ENCODE results near the gene CNTNAP4. TPM values are rescaled to one million over a fixed set of nuclear protein-coding genes. Genes with fewer than 3 reads are reported as not detected.

The CNTNAP4 gene
- total RNA-seq, 1 experiment from 2014 or later = not detected

- no peak overlapping the region for H3K27ac Mint-ChIP-seq
- Histone ChIP-seq H3T11ph (ENCODE audit: low read length) (no peak overlapping the region), H2AFZ (ENCODE audit: low read length) (no peak overlapping the region), H3K27ac (ENCODE audit: insufficient read length, low read depth, low read length) (no peak overlapping the region), H3K79me1 (ENCODE audit: insufficient read depth, low read depth, low read length, poor library complexity, severe bottlenecking) (no peaks in the 10 kb centered on the region), H2BK120ac (ENCODE audit: low read depth, low read length, poor library complexity, severe bottlenecking) (no peak overlapping the region), H2BK20ac (ENCODE audit: low read depth, low read length, poor library complexity, severe bottlenecking) (no peak overlapping the region), H3K4ac (ENCODE audit: low read depth, low read length) (no peak overlapping the region), H3K18ac (ENCODE audit: insufficient read length, low read depth, low read length) (no peak overlapping the region), H3K27me3 (ENCODE audit: insufficient read depth, low read length) (no peaks in the 10 kb centered on the region), H3K9me3 (ENCODE audit: control insufficient read depth, low read depth, low read length) (no peaks in the 10 kb centered on the region), H3K4me2 (ENCODE audit: insufficient read depth, insufficient read length, low read length) (no peak overlapping the region), H4K91ac (ENCODE audit: insufficient read length, low read depth, low read length) (no peak overlapping the region), H2BK15ac (ENCODE audit: low read depth, low read length) (no peak overlapping the region), H3K23ac (ENCODE audit: insufficient read length, low read depth, low read length) (no peak overlapping the region), H2BK12ac (ENCODE audit: insufficient read length, low read depth, low read length) (no peak overlapping the region), H2AK5ac (ENCODE audit: insufficient read length, low read length) (no peak overlapping the region), H3K4me1 (ENCODE audit: insufficient read depth, low read length) (no peaks in the 10 kb centered on the region), H3K79me2 (ENCODE audit: insufficient read depth, low read length) (no peaks in the 10 kb centered on the region), H4K20me1 (ENCODE audit: control insufficient read depth, insufficient read depth, insufficient read length) (no peaks in the 10 kb centered on the region), H4K8ac (replicated peaks; ENCODE audit: insufficient read length, low read depth, low read length) (no peak overlapping the region), H2BK5ac (ENCODE audit: insufficient read length, low read length) (no peak overlapping the region), H3K9ac (ENCODE audit: extremely low read depth, insufficient read length, low read length) (no peak overlapping the region), H3K14ac (ENCODE audit: insufficient read depth, low read length) (no peak overlapping the region), H3K56ac (ENCODE audit: insufficient read length, low read depth, low read length) (no peak overlapping the region), H3K23me2 (ENCODE audit: insufficient read length, low read depth, low read length, poor library complexity, severe bottlenecking) (no peaks in the 10 kb centered on the region), H4K5ac (ENCODE audit: insufficient read length, low read depth, low read length) (no peak overlapping the region)
- H3K4me1 Mint-ChIP-seq = peaks cover 0 to 3% of the 10 kb centered on the region in 2 experiments; a peak in 1 of 4 replicates
- no peak for DNase-seq
- H3K4me3 Mint-ChIP-seq = no peak overlapping the region
- no peaks in the 10 kb centered on the region for H3K27me3 Mint-ChIP-seq (ENCODE audit: low read depth)
- WGBS (ENCODE audit: extremely low coverage, insufficient read length, low lambda C conversion rate) = no CpG with 5 or more reads among the region's 14 CpGs
- no peaks in the 10 kb centered on the region for H3K36me3 Mint-ChIP-seq (ENCODE audit: insufficient read depth in 1 of 3, low read depth in 3 of 3)
- TF ChIP-seq CTCF (conservative IDR thresholded peaks at IDR 0.05) = no peak
- no peaks in the 10 kb centered on the region for H3K9me3 Mint-ChIP-seq
Observed at GRCh38 chr16:76309639-76310335, 32.6 kb downstream of the CNTNAP4 start.

All from H9 (cell line).